BE2C (cell line): ENCODE results near the gene CEP170B.
"Not testable (repeated sequence)": the region's sequence is repeated elsewhere in the genome, so short reads cannot be mapped to it uniquely, and the experiment has no call there.

Experiments
- DNase-seq: peaks from one replicate; pipeline ENCODE4 v3.0.0-alpha.2; 2020
- H3K27me3 ChIP-seq: fragments of 250-450 bp; sonication (Bioruptor Pico); 2 replicates; pipeline ENCODE4 v1.5.1; 2020; ENCODE audit warnings: mild to moderate bottlenecking
- H3K36me3 ChIP-seq: fragments of 250-450 bp; sonication (Bioruptor Pico); 2 replicates; pipeline ENCODE4 v1.5.1; 2020; ENCODE audit warnings: mild to moderate bottlenecking
- H3K4me1 ChIP-seq: fragments of 250-450 bp; sonication (Bioruptor Pico); 2 replicates; pipeline ENCODE4 v1.5.1; 2020
- H3K4me3 ChIP-seq: 2 replicates; pipeline ENCODE4 v1.5.1; 2011; ENCODE audit warnings: low read depth, low read length
- H3K9me3 ChIP-seq: fragments of 250-450 bp; sonication (Bioruptor Pico); 2 replicates; pipeline ENCODE4 v1.5.1; 2020
- TF ChIP-seq, protein P1 (sequence below): IDR thresholded peaks from 2 replicates; pipeline ENCODE4 v1.5.1; 2012; ENCODE audit warnings: mild to moderate bottlenecking, low read depth, low read length

Gene CEP170B

DNA sequence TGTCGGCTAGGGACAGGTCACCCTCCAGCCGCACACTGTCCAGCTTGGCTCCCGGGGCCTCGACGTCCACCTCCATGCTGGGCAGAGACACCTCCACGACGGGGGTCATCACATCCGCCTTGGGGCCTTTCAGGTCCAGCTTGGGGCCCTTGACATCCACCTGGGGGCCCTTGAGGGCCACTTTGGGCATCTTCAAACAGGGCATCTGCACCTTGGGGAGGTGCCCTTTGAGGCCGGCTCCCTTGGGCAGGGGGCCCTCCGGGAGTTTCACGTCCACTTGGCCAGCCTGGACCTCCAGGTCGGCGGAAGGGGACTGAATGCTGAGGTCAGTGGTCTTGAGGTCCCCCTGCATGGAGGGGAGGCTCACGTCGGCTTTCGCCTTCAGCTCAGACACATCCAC is 77.5 kb downstream of the CEP170B start:
- H3K36me3 ChIP-seq: no peaks in the 10 kb centered on the region

DNA sequence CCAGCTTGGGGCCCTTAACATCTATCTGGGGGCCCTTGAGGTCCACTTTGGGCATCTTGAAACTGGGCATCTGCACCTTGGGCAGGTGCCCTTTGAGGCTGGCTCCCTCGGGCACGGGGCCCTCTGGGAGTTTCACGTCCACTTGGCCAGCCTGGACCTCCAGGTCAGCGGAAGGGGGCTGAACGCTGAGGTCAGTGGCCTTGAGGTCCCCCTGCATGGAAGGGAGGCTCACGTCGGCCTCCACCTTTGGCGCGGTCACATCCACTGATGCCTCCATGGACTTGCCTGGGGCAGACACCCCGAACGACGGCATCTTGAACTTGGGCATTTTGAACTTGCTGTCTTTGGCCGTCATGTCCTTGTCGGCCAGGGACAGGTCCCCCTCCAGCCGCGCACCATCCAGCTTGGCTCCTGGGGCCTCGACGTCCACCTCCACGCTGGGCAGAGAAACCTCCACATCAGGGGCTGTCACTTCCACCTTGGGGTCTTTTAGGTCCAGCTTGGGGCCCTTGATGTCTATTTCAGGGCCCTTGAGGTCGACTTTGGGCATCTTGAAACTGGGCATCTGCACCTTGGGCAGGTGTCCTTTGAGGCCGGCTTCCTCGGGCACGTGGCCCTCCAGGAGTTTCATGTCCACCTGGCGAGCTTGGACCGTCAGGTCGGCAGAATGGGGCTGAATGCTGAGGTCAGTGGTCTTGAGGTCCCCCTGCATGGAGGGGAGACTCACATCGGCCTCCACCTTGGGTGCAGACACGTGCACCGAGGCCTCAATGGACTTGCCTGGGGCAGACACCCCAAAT is 78.3 kb downstream of the CEP170B start:
- H3K4me1 ChIP-seq, H3K9me3 ChIP-seq, DNase-seq, H3K4me3 ChIP-seq, H3K36me3 ChIP-seq, H3K27me3 ChIP-seq: not testable (repeated sequence)

More for the DNA sequence above, 77.5 kb downstream of the CEP170B start:
- Histone ChIP-seq H3K27me3 (peaks cover 11% of the 10 kb centered on the region), H3K4me1 (no peaks in the 10 kb centered on the region), H3K9me3 (no peaks in the 10 kb centered on the region), H3K4me3 (no peak overlapping the region)
- TF ChIP-seq, protein P1, sequence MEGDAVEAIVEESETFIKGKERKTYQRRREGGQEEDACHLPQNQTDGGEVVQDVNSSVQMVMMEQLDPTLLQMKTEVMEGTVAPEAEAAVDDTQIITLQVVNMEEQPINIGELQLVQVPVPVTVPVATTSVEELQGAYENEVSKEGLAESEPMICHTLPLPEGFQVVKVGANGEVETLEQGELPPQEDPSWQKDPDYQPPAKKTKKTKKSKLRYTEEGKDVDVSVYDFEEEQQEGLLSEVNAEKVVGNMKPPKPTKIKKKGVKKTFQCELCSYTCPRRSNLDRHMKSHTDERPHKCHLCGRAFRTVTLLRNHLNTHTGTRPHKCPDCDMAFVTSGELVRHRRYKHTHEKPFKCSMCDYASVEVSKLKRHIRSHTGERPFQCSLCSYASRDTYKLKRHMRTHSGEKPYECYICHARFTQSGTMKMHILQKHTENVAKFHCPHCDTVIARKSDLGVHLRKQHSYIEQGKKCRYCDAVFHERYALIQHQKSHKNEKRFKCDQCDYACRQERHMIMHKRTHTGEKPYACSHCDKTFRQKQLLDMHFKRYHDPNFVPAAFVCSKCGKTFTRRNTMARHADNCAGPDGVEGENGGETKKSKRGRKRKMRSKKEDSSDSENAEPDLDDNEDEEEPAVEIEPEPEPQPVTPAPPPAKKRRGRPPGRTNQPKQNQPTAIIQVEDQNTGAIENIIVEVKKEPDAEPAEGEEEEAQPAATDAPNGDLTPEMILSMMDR: no peak
- no peak for DNase-seq

DNA sequence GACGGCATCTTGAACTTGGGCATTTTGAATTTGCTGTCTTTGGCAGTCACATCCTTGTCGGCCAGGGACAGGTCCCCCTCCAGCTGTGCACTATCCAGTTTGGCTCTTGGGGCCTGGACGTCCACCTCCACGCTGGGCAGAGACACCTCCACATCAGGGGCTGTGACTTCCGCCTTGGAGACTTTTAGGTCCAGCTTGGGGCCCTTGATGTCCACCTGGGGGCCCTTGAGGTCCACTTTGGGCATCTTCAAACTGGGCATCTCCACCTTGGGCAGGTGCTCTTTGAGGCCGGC is 78.9 kb downstream of the CEP170B start:
- H3K4me1 ChIP-seq, H3K36me3 ChIP-seq, H3K27me3 ChIP-seq, DNase-seq, H3K4me3 ChIP-seq, H3K9me3 ChIP-seq: not testable (repeated sequence)

DNA sequence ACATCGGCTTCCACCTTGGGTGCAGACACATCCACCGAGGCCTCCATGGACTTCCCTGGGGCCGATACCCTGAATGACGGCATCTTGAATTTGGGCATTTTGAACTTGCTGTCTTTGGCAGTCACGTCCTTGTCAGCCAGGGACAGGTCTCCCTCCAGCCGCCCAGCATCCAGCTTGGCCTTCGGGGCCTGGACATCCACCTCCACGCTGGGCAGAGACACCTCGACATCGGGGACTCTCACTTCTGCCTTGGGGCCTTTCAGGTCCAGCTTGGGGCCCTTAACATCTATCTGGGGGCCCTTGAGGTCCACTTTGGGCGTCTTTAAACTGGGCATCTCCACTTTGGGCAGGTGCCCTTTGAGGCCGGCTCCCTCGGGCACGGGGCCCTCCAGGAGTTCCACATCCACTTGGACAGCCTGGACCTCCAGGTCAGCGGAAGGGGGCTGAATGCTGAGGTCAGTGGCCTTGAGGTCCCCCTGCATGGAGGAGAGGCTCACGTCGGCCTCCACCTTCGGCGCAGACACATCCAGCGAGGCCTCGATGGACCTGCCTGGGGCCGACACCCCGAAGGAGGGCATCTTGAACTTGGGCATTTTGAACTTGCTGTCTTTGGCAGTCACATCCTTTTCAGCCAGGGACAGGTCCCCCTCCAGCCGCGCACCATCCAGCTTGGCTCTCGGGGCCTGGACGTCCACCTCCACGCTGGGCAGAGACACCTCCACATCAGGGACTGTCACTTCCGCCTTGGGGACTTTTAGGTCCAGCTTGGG is 79.6 kb downstream of the CEP170B start:
- peak; percentile 3 for DNase-seq
- not testable (repeated sequence) for H3K36me3 ChIP-seq, H3K9me3 ChIP-seq, H3K4me3 ChIP-seq, H3K4me1 ChIP-seq, H3K27me3 ChIP-seq

DNA sequence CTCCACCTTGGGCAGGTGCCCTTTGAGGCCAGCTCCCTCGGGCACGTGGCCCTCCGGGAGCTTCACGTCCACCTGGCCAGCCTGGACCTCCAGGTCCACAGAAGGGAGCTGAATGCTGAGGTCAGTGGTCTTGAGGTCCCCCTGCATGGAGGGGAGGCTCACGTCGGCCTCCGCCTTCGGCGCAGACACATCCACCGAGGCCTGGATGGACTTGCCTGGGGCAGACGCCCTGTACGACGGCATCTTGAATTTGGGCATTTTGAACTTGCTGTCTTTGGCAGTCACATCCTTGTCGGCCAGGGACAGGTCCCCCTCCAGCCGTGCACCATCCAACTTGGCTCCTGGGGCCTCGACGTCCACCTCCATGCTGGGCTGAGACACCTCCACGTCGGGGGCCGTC is 80.2 kb downstream of the CEP170B start:
- H3K27me3 ChIP-seq, H3K36me3 ChIP-seq, H3K4me3 ChIP-seq, H3K4me1 ChIP-seq, H3K9me3 ChIP-seq: not testable (repeated sequence)
- DNase-seq: peak; percentile 3
